Natural killer cell treated with Interleukin-12 subunit alpha and Interleukin-12 subunit beta and Interleukin-15 and Interleukin-18, amount 100 ng/mL, for 72 hours (primary cell): ENCODE measurements around the gene TMEM266. TPM values are rescaled to one million over a fixed set of nuclear protein-coding genes. Genes with fewer than 3 reads are reported as not detected.
"Not testable (repeated sequence)": the region's sequence is repeated elsewhere in the genome, so short reads cannot be mapped to it uniquely, and the experiment has no call there.

ENCODE experiments used
- ATAC-seq, 2 donors: fragments of 150-1000 bp; cut with Tn5 transposase in 1 of 2; sonication (Bioruptor Pico), chemical (Tn5 transposase) in 1 of 2; 2 replicates each; pipeline ENCODE4 v1.10.0; 2021
- DNase-seq: peaks from one replicate; pipeline ENCODE4 v3.0.0; 2022; ENCODE audit warnings: low spot score
- H3K27ac Mint-ChIP-seq, 2 donors: 1 replicate in 1 of 2; 2 replicates in 1 of 2; pipeline ENCODE4 v1.8.0; 2022; ENCODE audit warnings: mixed read lengths in 2 of 2, mild to moderate bottlenecking in 1 of 2, moderate library complexity in 1 of 2
- H3K27me3 Mint-ChIP-seq, 2 donors: 1 replicate in 1 of 2; 2 replicates in 1 of 2; pipeline ENCODE4 v1.8.0; 2022; ENCODE audit warnings: mixed read lengths in 2 of 2
- H3K36me3 Mint-ChIP-seq: one replicate; pipeline ENCODE4 v1.8.0; 2022; ENCODE audit warnings: mixed read lengths
- H3K4me1 Mint-ChIP-seq, 2 donors: 1 replicate in 1 of 2; 2 replicates in 1 of 2; pipeline ENCODE4 v1.8.0; 2022; ENCODE audit warnings: low read depth in 2 of 2, mixed read lengths in 2 of 2, mild to moderate bottlenecking in 1 of 2
- H3K4me3 Mint-ChIP-seq: one replicate; pipeline ENCODE4 v1.8.0; 2022; ENCODE audit warnings: mixed read lengths
- H3K9me3 Mint-ChIP-seq: 2 replicates; pipeline ENCODE4 v1.8.0; 2022; ENCODE audit warnings: mixed read lengths
- total RNA-seq, 2 donors: library from RNA; stranded (reverse); gene quantifications; one replicate each; pipeline ENCODE4 v1.2.3, GENCODE V29; 2022

The TMEM266 gene, protein sequence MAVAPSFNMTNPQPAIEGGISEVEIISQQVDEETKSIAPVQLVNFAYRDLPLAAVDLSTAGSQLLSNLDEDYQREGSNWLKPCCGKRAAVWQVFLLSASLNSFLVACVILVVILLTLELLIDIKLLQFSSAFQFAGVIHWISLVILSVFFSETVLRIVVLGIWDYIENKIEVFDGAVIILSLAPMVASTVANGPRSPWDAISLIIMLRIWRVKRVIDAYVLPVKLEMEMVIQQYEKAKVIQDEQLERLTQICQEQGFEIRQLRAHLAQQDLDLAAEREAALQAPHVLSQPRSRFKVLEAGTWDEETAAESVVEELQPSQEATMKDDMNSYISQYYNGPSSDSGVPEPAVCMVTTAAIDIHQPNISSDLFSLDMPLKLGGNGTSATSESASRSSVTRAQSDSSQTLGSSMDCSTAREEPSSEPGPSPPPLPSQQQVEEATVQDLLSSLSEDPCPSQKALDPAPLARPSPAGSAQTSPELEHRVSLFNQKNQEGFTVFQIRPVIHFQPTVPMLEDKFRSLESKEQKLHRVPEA
- under 1 TPM in 1 of 2 donors, not detected in 1; 0.24 TPM for total RNA-seq

GRCh38 chr15:76059320-76060117 lies at the start of gene TMEM266:
Gene TMEM266 (plus strand): TSS chr15:76059985. CDS start chr15:76134264, 74,279 bp downstream.
- Mint-ChIP-seq H3K27me3 (peaks cover 43 to 58% of the 10 kb centered on the region in 2 donors), H3K9me3 (no peaks in the 10 kb centered on the region), H3K4me3 (peak within 1 kb of the TSS; percentile 79), H3K4me1 (peaks cover 22 to 25% of the 10 kb centered on the region in 2 donors), H3K27ac (no peak within 1 kb of the TSS), H3K36me3 (no peaks in the 10 kb centered on the region)
- DNase-seq (peak; percentile 65), ATAC-seq (peak; percentile 59 to 72)

- H3K9me3 Mint-ChIP-seq = no peaks in the 10 kb centered on the region
- peaks cover 13 to 17% of the 10 kb centered on the region in 2 donors for H3K4me1 Mint-ChIP-seq
- no peak overlapping the region for H3K27ac Mint-ChIP-seq
- peaks cover 19 to 47% of the 10 kb centered on the region in 2 donors for H3K27me3 Mint-ChIP-seq
- H3K4me3 Mint-ChIP-seq = no peak overlapping the region
- ATAC-seq = no peak
- no peak for DNase-seq
- no peaks in the 10 kb centered on the region for H3K36me3 Mint-ChIP-seq
Observed at GRCh38 chr15:76010613-76011012, 49.2 kb upstream of the TMEM266 start.

- Mint-ChIP-seq H3K9me3 (peaks cover 6% of the 10 kb centered on the region), H3K27me3 (peaks cover 27 to 58% of the 10 kb centered on the region in 2 donors), H3K27ac (no peak within 1 kb of the TSS), H3K4me3 (peak within 1 kb of the TSS; percentile 4), H3K36me3 (peaks cover 8% of the 10 kb centered on the region), H3K4me1 (peaks cover 2 to 5% of the 10 kb centered on the region in 2 donors)
- DNase-seq (no peak), ATAC-seq (no peak)
Observed at GRCh38 chr15:76011627-76012551, 47.9 kb upstream of the TMEM266 start, which contains the start of gene NRG4. Gene NRG4 (minus strand): TSS chr15:76012424. CDS start chr15:76011230, 1,194 bp downstream.

DNA sequence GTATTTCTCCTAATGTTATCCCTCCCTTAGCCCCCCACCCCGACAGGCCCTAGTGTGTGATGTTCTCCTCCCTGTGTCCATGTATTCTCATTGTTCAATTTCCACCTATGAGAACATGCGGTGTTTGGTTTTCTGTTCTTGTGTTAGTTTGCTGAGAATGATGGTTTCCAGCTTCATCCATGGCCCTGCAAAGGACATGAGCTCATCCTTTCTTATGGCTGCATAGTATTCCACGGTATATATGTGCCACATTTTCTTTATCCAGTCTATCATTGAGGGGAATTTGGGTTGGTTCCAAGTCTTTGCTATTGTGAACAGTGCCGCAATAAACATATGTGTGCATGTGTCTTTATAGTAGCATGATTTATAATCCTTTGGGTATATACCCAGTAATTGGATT lies 46.3 kb upstream of the TMEM266 start:
- H3K27ac Mint-ChIP-seq, ATAC-seq, DNase-seq, H3K4me1 Mint-ChIP-seq, H3K4me3 Mint-ChIP-seq: not testable (repeated sequence)
- H3K9me3 Mint-ChIP-seq = peaks cover 11% of the 10 kb centered on the region
- H3K36me3 Mint-ChIP-seq = peaks cover 22% of the 10 kb centered on the region
- H3K27me3 Mint-ChIP-seq = peaks cover 32 to 62% of the 10 kb centered on the region in 2 donors

DNA sequence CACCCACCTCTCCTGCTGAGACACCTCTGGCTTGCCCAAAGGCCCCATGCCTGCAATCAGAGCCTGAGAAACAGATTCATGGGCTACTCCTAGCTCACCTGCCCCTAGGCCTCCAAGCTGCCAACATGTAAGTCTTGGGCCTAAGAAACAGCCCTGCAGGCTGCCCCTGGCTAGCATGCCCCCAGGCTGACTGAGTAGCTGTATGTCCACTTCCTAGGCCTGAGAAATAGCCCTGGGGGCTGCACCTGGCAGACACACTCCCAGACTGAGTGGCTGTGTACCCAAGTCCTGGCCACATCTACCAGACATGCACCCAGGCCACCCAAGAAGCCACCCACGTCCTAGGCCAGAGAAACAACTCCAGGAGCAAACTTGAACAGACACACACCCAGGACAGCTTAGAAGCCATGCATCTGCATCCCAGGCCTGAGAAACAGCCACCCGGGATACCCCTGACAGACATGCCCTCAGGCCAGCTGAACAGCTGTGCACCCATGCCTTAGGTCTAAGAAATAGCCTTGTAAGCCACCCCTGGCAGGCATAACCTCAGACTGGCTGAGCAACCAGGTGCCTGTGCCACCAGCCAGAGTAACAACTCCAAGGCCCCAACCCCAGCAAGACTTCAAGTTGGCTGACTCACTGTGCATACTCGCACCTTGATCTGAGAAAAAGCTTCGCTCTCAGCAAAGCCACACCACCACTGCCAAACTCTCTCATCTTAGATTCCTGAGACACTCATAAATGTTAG lies 35.6 kb upstream of the TMEM266 start:
- ATAC-seq (no peak), DNase-seq (no peak)
- peaks cover 6 to 11% of the 10 kb centered on the region in 2 donors for H3K4me1 Mint-ChIP-seq
- no peak overlapping the region for H3K4me3 Mint-ChIP-seq
- peaks cover 17% of the 10 kb centered on the region for H3K36me3 Mint-ChIP-seq
- peaks cover 3% of the 10 kb centered on the region for H3K9me3 Mint-ChIP-seq
- H3K27me3 Mint-ChIP-seq = peaks cover 4 to 25% of the 10 kb centered on the region in 2 donors
- no peak overlapping the region for H3K27ac Mint-ChIP-seq

- no peak overlapping the region for H3K27ac Mint-ChIP-seq
- no peaks in the 10 kb centered on the region for H3K36me3 Mint-ChIP-seq
- ATAC-seq (no peak), DNase-seq (no peak)
- H3K4me3 Mint-ChIP-seq = no peak overlapping the region
- H3K4me1 Mint-ChIP-seq = peaks cover 6 to 14% of the 10 kb centered on the region in 2 donors
- H3K9me3 Mint-ChIP-seq = no peaks in the 10 kb centered on the region
- H3K27me3 Mint-ChIP-seq = peaks cover 5 to 6% of the 10 kb centered on the region in 2 donors
Observed at GRCh38 chr15:76032046-76032445, 27.7 kb upstream of the TMEM266 start.

GRCh38 chr15:76033438-76033837 lies 26.3 kb upstream of the TMEM266 start:
- H3K4me3 Mint-ChIP-seq = no peak overlapping the region
- H3K36me3 Mint-ChIP-seq = no peaks in the 10 kb centered on the region
- H3K4me1 Mint-ChIP-seq = peaks cover 0 to 8% of the 10 kb centered on the region in 2 donors
- ATAC-seq (no peak), DNase-seq (no peak)
- no peaks in the 10 kb centered on the region for H3K9me3 Mint-ChIP-seq
- H3K27me3 Mint-ChIP-seq = peaks cover 5 to 6% of the 10 kb centered on the region in 2 donors
- no peak overlapping the region for H3K27ac Mint-ChIP-seq

DNA sequence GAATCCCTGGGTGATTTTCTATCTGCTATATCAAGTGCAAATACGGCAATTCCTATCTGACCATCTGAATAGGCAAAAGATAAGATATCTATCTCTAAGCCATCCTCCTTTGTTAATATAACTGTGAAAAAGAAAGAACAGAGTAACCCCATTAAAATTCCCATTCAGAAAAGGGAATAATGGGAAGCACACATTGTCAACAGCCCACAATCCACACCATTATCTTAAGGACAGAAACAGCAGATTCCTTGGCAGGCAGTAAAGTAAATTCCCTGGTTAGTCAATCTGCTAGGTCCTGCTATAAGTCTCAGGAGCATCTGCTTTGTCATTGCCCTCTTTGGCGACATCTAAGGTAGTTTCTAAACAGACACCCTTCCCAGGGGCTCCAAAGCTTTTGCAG lies 25.7 kb upstream of the TMEM266 start:
- H3K36me3 Mint-ChIP-seq = peaks cover under 1% of the 10 kb centered on the region
- no peak overlapping the region for H3K27ac Mint-ChIP-seq
- ATAC-seq (no peak), DNase-seq (no peak)
- peaks cover 10 to 11% of the 10 kb centered on the region in 2 donors for H3K27me3 Mint-ChIP-seq
- H3K4me1 Mint-ChIP-seq = peaks cover 0 to 4% of the 10 kb centered on the region in 2 donors
- H3K4me3 Mint-ChIP-seq = no peak overlapping the region
- H3K9me3 Mint-ChIP-seq = no peaks in the 10 kb centered on the region

DNA sequence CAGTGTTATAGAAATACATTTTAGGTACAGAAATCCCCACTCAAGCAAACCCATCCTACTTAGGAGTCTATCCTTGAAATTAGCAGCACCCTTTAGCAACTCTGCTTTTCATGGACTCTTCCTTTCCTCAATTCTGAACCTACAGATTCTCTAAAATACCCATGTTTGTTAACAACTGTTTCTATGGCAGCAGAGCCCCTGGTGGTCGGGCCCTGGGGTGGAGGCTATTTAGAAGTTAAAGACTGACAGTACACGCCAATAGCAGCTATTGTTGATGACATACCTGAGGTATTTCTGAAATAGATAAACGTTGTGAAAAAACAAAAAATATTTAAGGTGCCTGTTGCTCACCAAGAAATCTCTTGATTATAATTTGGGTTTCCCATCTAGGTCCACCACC lies 24.2 kb upstream of the TMEM266 start:
- DNase-seq (no peak), ATAC-seq (no peak)
- Mint-ChIP-seq H3K4me1 (peaks cover 0 to 2% of the 10 kb centered on the region in 2 donors), H3K36me3 (peaks cover 14% of the 10 kb centered on the region), H3K9me3 (no peaks in the 10 kb centered on the region), H3K27ac (no peak overlapping the region), H3K27me3 (peaks cover 16 to 26% of the 10 kb centered on the region in 2 donors), H3K4me3 (no peak overlapping the region)

GRCh38 chr15:76038512-76038911 lies 21.3 kb upstream of the TMEM266 start:
- H3K27ac Mint-ChIP-seq = no peak overlapping the region
- H3K4me3 Mint-ChIP-seq = no peak overlapping the region

GRCh38 chr15:76054201-76054600 lies 5.6 kb upstream of the TMEM266 start:
- H3K4me3 Mint-ChIP-seq, DNase-seq, H3K27ac Mint-ChIP-seq, H3K9me3 Mint-ChIP-seq, ATAC-seq, H3K36me3 Mint-ChIP-seq: not testable (repeated sequence)
- peaks cover 12 to 17% of the 10 kb centered on the region in 2 donors for H3K4me1 Mint-ChIP-seq
- H3K27me3 Mint-ChIP-seq = peaks cover 29 to 32% of the 10 kb centered on the region in 2 donors

More at GRCh38 chr15:76038512-76038911, 21.3 kb upstream of the TMEM266 start:
- ATAC-seq = no peak
- no peak for DNase-seq
- Mint-ChIP-seq H3K4me1 (peaks cover 0 to 2% of the 10 kb centered on the region in 2 donors), H3K36me3 (peaks cover 26% of the 10 kb centered on the region), H3K9me3 (no peaks in the 10 kb centered on the region), H3K27me3 (peaks cover 27 to 53% of the 10 kb centered on the region in 2 donors)

DNA sequence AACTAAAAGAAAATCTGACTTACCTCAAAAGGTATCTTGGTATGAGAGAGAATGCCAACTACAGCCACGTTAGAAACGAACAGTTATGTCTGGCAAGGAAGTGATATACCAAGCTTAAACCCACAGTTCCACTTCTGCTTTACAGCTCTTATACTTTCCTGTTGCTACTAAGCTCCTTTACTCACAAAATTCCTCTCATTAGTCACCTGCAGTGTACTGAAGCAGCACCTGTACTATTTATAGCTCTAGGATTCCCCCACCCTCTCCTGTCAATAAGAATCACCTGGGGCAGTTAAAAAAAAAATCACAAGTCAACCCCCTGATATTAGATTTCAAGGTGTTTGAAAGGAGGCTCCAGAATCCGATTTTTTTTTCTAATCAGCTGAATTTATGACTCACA lies 2.9 kb upstream of the TMEM266 start:
- H3K4me1 Mint-ChIP-seq = peaks cover 17 to 21% of the 10 kb centered on the region in 2 donors
- H3K4me3 Mint-ChIP-seq = no peak overlapping the region
- ATAC-seq (no peak), DNase-seq (no peak)
- H3K36me3 Mint-ChIP-seq = no peaks in the 10 kb centered on the region
- H3K27me3 Mint-ChIP-seq = peaks cover 32 to 39% of the 10 kb centered on the region in 2 donors
- no peak overlapping the region for H3K27ac Mint-ChIP-seq
- H3K9me3 Mint-ChIP-seq = no peaks in the 10 kb centered on the region
